HepG2 (cell line): Measurements from ENCODE around the gene HES7. TPM values are rescaled to one million over a fixed set of nuclear protein-coding genes. Genes with fewer than 3 reads are reported as not detected.

Experiments used
- ATAC-seq: fragments of 200-7000 bp; cut with Tn5 transposase; 3 replicates; pipeline ENCODE4 v1.9.1; 2020; ENCODE audit warnings: mild to moderate bottlenecking, moderate library complexity
- BruUV-seq: library from RNA; stranded (reverse); fragments of 400-500 nt; replicated peaks from 2 replicates; lab custom pipeline; 2021; lab: Mats Ljungman, UMichigan
- CTCF ChIA-PET: fragments of 300-600 bp; formaldehyde crosslinking; extraction: SDS; loops from one replicate; lab custom pipeline; 2021; ENCODE audit warnings: low total read pairs, inconsistent platforms, low intra/inter-chr PET ratio; lab: Yijun Ruan, JAX
- POLR2A ChIA-PET: fragments of 350-600 bp; sonication (Branson Sonifier 250); formaldehyde crosslinking; loops from one replicate; lab custom pipeline; 2020; ENCODE audit warnings: antibody characterized with exemption, inconsistent platforms; lab: Yijun Ruan, JAX
- DNase-seq: peaks from one replicate; pipeline ENCODE4 v3.0.0-alpha.2; 2015; ENCODE audit warnings: low spot score
- FAIRE-seq: peaks from 3 replicates; lab custom pipeline; 2011; peaks lifted over from hg19 to GRCh38; lab: Jason Lieb, UNC
- H2AFZ ChIP-seq: one replicate; pipeline ENCODE4 v1.6.1; 2011; ENCODE audit warnings: low read length, inconsistent platforms
- H3K27ac ChIP-seq: fragments of 300-600 bp; 3 replicates; pipeline ENCODE4 v1.8.0; 2011; ENCODE audit warnings: mixed run types, mild to moderate bottlenecking, mixed read lengths, low read length, inconsistent platforms; ENCODE audit not compliant: insufficient read depth; ENCODE audit errors: extremely low read length
- H3K27me3 ChIP-seq, 2 experiments: fragments of 200-600 bp in 1 of 2; 2 replicates in 1 of 2; 3 replicates in 1 of 2; pipeline versions ENCODE4 v1.6.0 to v1.8.0; 2011; ENCODE audit warnings: low read length in 2 of 2, mild to moderate bottlenecking in 2 of 2, moderate library complexity in 2 of 2, inconsistent platforms in 1 of 2; ENCODE audit not compliant: insufficient read depth in 2 of 2, control insufficient read depth in 1 of 2
- H3K36me3 ChIP-seq, 2 experiments: fragments of 200-600 bp in 1 of 2; replicated peaks in 1 of 2; 2 replicates in 1 of 2; 3 replicates in 1 of 2; pipeline versions ENCODE4 v1.5.1 to v1.8.0; 2011; ENCODE audit warnings: low read length in 2 of 2, inconsistent platforms in 1 of 2; ENCODE audit not compliant: insufficient read depth in 2 of 2, control insufficient read depth in 1 of 2
- H3K4me1 ChIP-seq: 2 replicates; pipeline ENCODE4 v1.5.1; 2012; ENCODE audit warnings: low read length, inconsistent platforms; ENCODE audit not compliant: insufficient read depth
- H3K4me2 ChIP-seq: 2 replicates; pipeline ENCODE4 v1.6.0; 2011; ENCODE audit warnings: low read depth, low read length, inconsistent platforms
- H3K4me3 ChIP-seq, 3 experiments: fragments of 200-600 bp in 1 of 3; sonication (generic), shearing (Covaris generic) in 1 of 3; replicated peaks in 1 of 3; 2 replicates each; pipeline ENCODE4 v1.5.1; 2011 to 2016; ENCODE audit warnings: low read length in 3 of 3, inconsistent platforms in 2 of 3, low read depth in 2 of 3, mild to moderate bottlenecking in 2 of 3, control low read depth in 1 of 3, mixed read lengths in 1 of 3; ENCODE audit not compliant: insufficient read depth in 1 of 3
- H3K79me2 ChIP-seq: one replicate; pipeline ENCODE4 v1.6.1; 2011; ENCODE audit warnings: low read length, inconsistent platforms; ENCODE audit not compliant: insufficient read depth
- H3K9ac ChIP-seq: 2 replicates; pipeline ENCODE4 v1.6.0; 2011; ENCODE audit warnings: mild to moderate bottlenecking, low read depth, low read length, inconsistent platforms; ENCODE audit not compliant: insufficient read depth
- H3K9me3 ChIP-seq: 2 replicates; pipeline ENCODE4 v1.5.1; 2012; ENCODE audit warnings: mild to moderate bottlenecking, low read length
- H4K20me1 ChIP-seq: 2 replicates; pipeline ENCODE4 v1.6.0; 2011; ENCODE audit warnings: inconsistent platforms, mild to moderate bottlenecking, low read length, moderate library complexity; ENCODE audit not compliant: insufficient read depth
- BATF2 ChIP-seq: sonication (generic); formaldehyde crosslinking; IDR thresholded peaks from 2 replicates; pipeline ENCODE4 v1.8.0; 2022; ENCODE audit warnings: mild to moderate bottlenecking, missing genetic modification reagents, moderate library complexity
- CHCHD3 ChIP-seq: sonication (generic); formaldehyde crosslinking; IDR thresholded peaks from 2 replicates; pipeline ENCODE4 v1.8.0; 2022; ENCODE audit warnings: mild to moderate bottlenecking, missing genetic modification reagents, moderate library complexity
- GABPA ChIP-seq, 2 experiments: IDR thresholded peaks; 2 replicates each; pipeline ENCODE4 v1.6.1; 2011 to 2016; ENCODE audit warnings: low read depth in 2 of 2, low read length in 1 of 2, missing biosample characterization in 1 of 2, missing genetic modification characterization in 1 of 2
- KAT8 ChIP-seq: IDR thresholded peaks from 2 replicates; pipeline ENCODE4 v1.6.1; 2016; ENCODE audit warnings: missing genetic modification reagents, missing compliant biosample characterization
- KDM2A ChIP-seq: sonication (generic); formaldehyde crosslinking; IDR thresholded peaks from 2 replicates; pipeline ENCODE4 v1.4.0; 2020; ENCODE audit warnings: low read depth, missing genetic modification reagents, borderline replicate concordance
- MTA1 ChIP-seq: sonication (generic); formaldehyde crosslinking; IDR thresholded peaks from 2 replicates; pipeline ENCODE4 v1.4.0; 2020; ENCODE audit warnings: missing genetic modification reagents, mild to moderate bottlenecking, borderline replicate concordance
- POLR2A ChIP-seq, 2 experiments: IDR thresholded peaks; 2 replicates each; pipeline ENCODE4 v1.6.1; 2011; ENCODE audit warnings: low read depth in 2 of 2, low read length in 2 of 2, mild to moderate bottlenecking in 1 of 2, moderate library complexity in 1 of 2; ENCODE audit not compliant: insufficient read depth in 1 of 2
- THAP11 ChIP-seq: IDR thresholded peaks from 2 replicates; pipeline ENCODE4 v1.6.1; 2016; ENCODE audit warnings: missing biosample characterization, missing genetic modification reagents
- TRIM22 ChIP-seq: fragments of 450-650 bp; IDR thresholded peaks from 2 replicates; pipeline ENCODE4 v1.6.1; 2017
- ZBTB37 ChIP-seq: sonication (generic); formaldehyde crosslinking; IDR thresholded peaks from 2 replicates; pipeline ENCODE4 v1.4.0; 2020; ENCODE audit warnings: mild to moderate bottlenecking, missing genetic modification reagents
- ZFP36L1 ChIP-seq: sonication (generic); formaldehyde crosslinking; IDR thresholded peaks from 2 replicates; pipeline ENCODE4 v1.8.0; 2022; ENCODE audit warnings: mild to moderate bottlenecking, missing genetic modification reagents, moderate library complexity
- ZNF333 ChIP-seq: sonication (generic); formaldehyde crosslinking; IDR thresholded peaks from 2 replicates; pipeline ENCODE4 v1.4.0; 2020; ENCODE audit warnings: mild to moderate bottlenecking, missing genetic modification reagents, borderline replicate concordance
- ZNF441 ChIP-seq: sonication (generic); formaldehyde crosslinking; IDR thresholded peaks from 2 replicates; pipeline ENCODE4 v1.7.0; 2021; ENCODE audit warnings: missing genetic modification reagents, borderline replicate concordance
- ZNF446 ChIP-seq: sonication (generic); formaldehyde crosslinking; IDR thresholded peaks from 2 replicates; pipeline ENCODE4 v1.5.0; 2020; ENCODE audit warnings: mild to moderate bottlenecking, missing genetic modification reagents
- ZNF549 ChIP-seq: sonication (generic); formaldehyde crosslinking; IDR thresholded peaks from 2 replicates; pipeline ENCODE4 v1.5.0; 2020; ENCODE audit warnings: missing genetic modification reagents
- ZNF891 ChIP-seq: sonication (generic); formaldehyde crosslinking; IDR thresholded peaks from 2 replicates; pipeline ENCODE4 v1.5.0; 2020; ENCODE audit warnings: mild to moderate bottlenecking, missing genetic modification reagents
- ZSCAN21 ChIP-seq: sonication (generic); formaldehyde crosslinking; IDR thresholded peaks from 2 replicates; pipeline ENCODE4 v1.8.0; 2022; ENCODE audit warnings: mild to moderate bottlenecking, missing genetic modification reagents, moderate library complexity, borderline replicate concordance
- WGBS: methylation state at CpG from one replicate; pipeline ENCODE4 v1.1.6; 2017; ENCODE audit warnings: low lambda C conversion rate; 5-methylcytosine and 5-hydroxymethylcytosine counted together
- in situ Hi-C: cut with HindIII; loops from 2 replicates; pipeline ENCODE4 v1.10.0; 2017; ENCODE audit warnings: low pct_unique_long_range_greater_than_20kb; ENCODE audit not compliant: extremely low pct_ligation_motif_present
- intact Hi-C: fragments of 100-400 bp; cut with micrococcal nuclease; formaldehyde crosslinking; loops from one replicate; pipeline ENCODE4 v1.10.0; 2022; ENCODE audit not compliant: unreplicated experiment
- polyA plus RNA-seq, 8 experiments: library from polyadenylated mRNA; depleted of rRNA in 3 of 8; stranded (reverse) in 7 of 8; unstranded in 1 of 8; fragments of >200 nt; fragmentation: Illumina TruSeq in 4 of 8; extraction: Trizol in 4 of 8; gene quantifications; 2 replicates each; pipeline versions ENCODE4 v1.2.1 to v1.2.3, GENCODE V29; 2011 to 2016; ENCODE audit warnings: low read depth in 4 of 8, missing spikeins in 1 of 8, mixed read lengths in 1 of 8; ENCODE audit not compliant: insufficient read depth in 1 of 8
- total RNA-seq, 5 experiments: library from RNA; depleted of rRNA; stranded (reverse); fragments of >200 nt; fragmentation: Illumina TruSeq; extraction: Trizol; gene quantifications; 2 replicates each; pipeline ENCODE4 v1.2.3, GENCODE V29; 2016; ENCODE audit warnings: low read depth in 1 of 5
- TF ChIP-seq, protein P1 (sequence below): sonication (generic); formaldehyde crosslinking; conservative IDR thresholded peaks from 2 replicates; pipeline ENCODE4 v1.8.0; 2022; ENCODE audit warnings: low read depth, missing genetic modification reagents
- TF ChIP-seq, protein P2 (sequence below): fragments of 450-650 bp; IDR thresholded peaks from 2 replicates; pipeline ENCODE4 v1.6.1; 2016

The HES7 gene
- total and polyA plus RNA-seq, 2 of the 13 experiments (the other 11 are each of a cell fraction or from before 2014, with no cell fraction given), result not detected

DNA sequence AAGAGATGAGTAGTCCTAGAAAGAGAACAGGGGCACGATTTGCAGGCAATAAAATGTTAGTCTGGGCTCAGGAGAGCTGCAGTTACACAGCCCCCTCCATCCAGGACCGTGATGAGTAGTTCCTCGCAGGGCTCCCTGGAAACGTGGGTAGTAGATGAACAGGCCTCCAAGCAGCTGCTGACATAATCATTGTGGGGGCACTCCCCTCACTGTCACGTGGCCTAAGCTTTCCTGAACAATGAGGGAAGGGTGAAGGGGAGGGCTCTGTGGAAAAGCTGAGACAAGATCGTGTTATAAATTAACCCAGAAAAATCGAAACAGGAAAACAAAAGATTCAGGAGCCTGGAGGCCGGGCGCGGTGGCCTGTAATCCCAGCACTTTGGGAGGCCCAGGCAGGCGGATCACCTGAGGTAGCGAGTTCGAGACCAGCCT is 29.6 kb upstream of the HES7 start:
- H3K27ac ChIP-seq, result peak overlapping the region; percentile 91
- H3K4me3 ChIP-seq, result peak overlapping the region; percentile 45 to 70 (median 58); a peak in 4 of 6 replicates
- no peaks in the 10 kb centered on the region for H4K20me1 ChIP-seq
- BruUV-seq, result no TSS peak
- peaks cover 4% of the 10 kb centered on the region for H3K79me2 ChIP-seq
- H3K4me1 ChIP-seq, result peaks cover 55% of the 10 kb centered on the region
- H3K9me3 ChIP-seq, result no peaks in the 10 kb centered on the region
- H3K9ac ChIP-seq, result peak overlapping the region; percentile 76
- H3K27me3 ChIP-seq, result no peaks in the 10 kb centered on the region
- in situ Hi-C loops, result no loop called here
- FAIRE-seq (peak; percentile 97), ATAC-seq (peak; percentile 56), DNase-seq (peak; percentile 97)
- H2AFZ ChIP-seq, result no peak overlapping the region
- CTCF ChIA-PET, result no interaction called here
- under 1% methylated on average over 13 of the region's 13 CpGs for WGBS
- peaks cover 0 to 9% of the 10 kb centered on the region in 2 experiments; a peak in 3 of 5 replicates for H3K36me3 ChIP-seq
- H3K4me2 ChIP-seq, result peak overlapping the region; percentile 97
- intact Hi-C loops, result no loop called here
- POLR2A ChIA-PET, result interaction anchor here (0.6 to 2.6 kb wide), 15 partner anchors 10 to 466 kb away, joined by 3 to 42 read pairs (median 4); partner anchors contain the start of genes AURKB, BORCS6, CTC1 and TMEM107
- TF ChIP-seq ZFP36L1, result peak; percentile 91; the same call in 1 of the 2 replicates
- TF ChIP-seq, protein P1, sequence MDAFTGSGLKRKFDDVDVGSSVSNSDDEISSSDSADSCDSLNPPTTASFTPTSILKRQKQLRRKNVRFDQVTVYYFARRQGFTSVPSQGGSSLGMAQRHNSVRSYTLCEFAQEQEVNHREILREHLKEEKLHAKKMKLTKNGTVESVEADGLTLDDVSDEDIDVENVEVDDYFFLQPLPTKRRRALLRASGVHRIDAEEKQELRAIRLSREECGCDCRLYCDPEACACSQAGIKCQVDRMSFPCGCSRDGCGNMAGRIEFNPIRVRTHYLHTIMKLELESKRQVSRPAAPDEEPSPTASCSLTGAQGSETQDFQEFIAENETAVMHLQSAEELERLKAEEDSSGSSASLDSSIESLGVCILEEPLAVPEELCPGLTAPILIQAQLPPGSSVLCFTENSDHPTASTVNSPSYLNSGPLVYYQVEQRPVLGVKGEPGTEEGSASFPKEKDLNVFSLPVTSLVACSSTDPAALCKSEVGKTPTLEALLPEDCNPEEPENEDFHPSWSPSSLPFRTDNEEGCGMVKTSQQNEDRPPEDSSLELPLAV (CRISPR knock-in tag), result no peak
- TF ChIP-seq KAT8 (CRISPR knock-in tag), result no peak; the same call in 1 of the 2 replicates
- TF ChIP-seq MTA1 (CRISPR knock-in tag), result no peak
- TF ChIP-seq ZNF446 (CRISPR knock-in tag), result no peak
- no peak for TF ChIP-seq ZBTB37 (CRISPR knock-in tag)
- no peak for TF ChIP-seq ZSCAN21
- peak; percentile 9; the same call in 1 of the 2 replicates for TF ChIP-seq THAP11 (CRISPR knock-in tag)
- TF ChIP-seq ZNF549 (CRISPR knock-in tag), result no peak
- no peak for TF ChIP-seq CHCHD3 (CRISPR knock-in tag)
- TF ChIP-seq ZNF891 (CRISPR knock-in tag), result no peak
- no peak for TF ChIP-seq KDM2A (CRISPR knock-in tag)
- no peak for TF ChIP-seq ZNF333
- no peak for TF ChIP-seq ZNF441 (CRISPR knock-in tag)
- TF ChIP-seq GABPA (IDR thresholded peaks at IDR 0.05; ENCODE audit: low read depth, low read length), result no peak
- no peak for TF ChIP-seq GABPA (CRISPR knock-in tag; IDR thresholded peaks at IDR 0.05; ENCODE audit: low read depth)
- TF ChIP-seq BATF2 (CRISPR knock-in tag), result no peak
- TF ChIP-seq, protein P2, sequence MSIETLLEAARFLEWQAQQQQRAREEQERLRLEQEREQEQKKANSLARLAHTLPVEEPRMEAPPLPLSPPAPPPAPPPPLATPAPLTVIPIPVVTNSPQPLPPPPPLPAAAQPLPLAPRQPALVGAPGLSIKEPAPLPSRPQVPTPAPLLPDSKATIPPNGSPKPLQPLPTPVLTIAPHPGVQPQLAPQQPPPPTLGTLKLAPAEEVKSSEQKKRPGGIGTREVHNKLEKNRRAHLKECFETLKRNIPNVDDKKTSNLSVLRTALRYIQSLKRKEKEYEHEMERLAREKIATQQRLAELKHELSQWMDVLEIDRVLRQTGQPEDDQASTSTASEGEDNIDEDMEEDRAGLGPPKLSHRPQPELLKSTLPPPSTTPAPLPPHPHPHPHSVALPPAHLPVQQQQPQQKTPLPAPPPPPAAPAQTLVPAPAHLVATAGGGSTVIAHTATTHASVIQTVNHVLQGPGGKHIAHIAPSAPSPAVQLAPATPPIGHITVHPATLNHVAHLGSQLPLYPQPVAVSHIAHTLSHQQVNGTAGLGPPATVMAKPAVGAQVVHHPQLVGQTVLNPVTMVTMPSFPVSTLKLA, result peak; percentile 72
- no peak for TF ChIP-seq TRIM22
- no peak for TF ChIP-seq POLR2A (IDR thresholded peaks at IDR 0.05; ENCODE audit: insufficient read depth in 1 of 2, low read depth in 2 of 2, low read length in 2 of 2)
